Activated T-cell treated with anti-CD3 and anti-CD28 coated beads, Interleukin-2, amount 50 U/mL, for 72 hours (primary cell): ENCODE results near the gene TRAF6. TPM values are rescaled to one million over a fixed set of nuclear protein-coding genes. Genes with fewer than 3 reads are reported as not detected.
A peak's percentile ranks its signal among the peaks of the same experiment; 100 is the strongest.
"Not testable (repeated sequence)": the region's sequence is repeated elsewhere in the genome, so short reads cannot be mapped to it uniquely, and the experiment has no call there.

Experiments used
- ATAC-seq, 2 donors: fragments of 150-1000 bp; cut with Tn5 transposase; replicated peaks in 1 of 2; 2 replicates each; pipeline ENCODE4 v1.10.0; 2021; ENCODE audit warnings: moderate library complexity in 2 of 2, mild to moderate bottlenecking in 1 of 2
- DNase-seq, 2 donors: peaks; one replicate each; pipeline ENCODE4 v3.0.0; 2021 to 2022; ENCODE audit warnings: mixed read lengths in 1 of 2
- H3K27ac Mint-ChIP-seq: one replicate; pipeline ENCODE4 v1.8.0; 2022; ENCODE audit warnings: mild to moderate bottlenecking, moderate library complexity, mixed read lengths
- H3K27me3 Mint-ChIP-seq: one replicate; pipeline ENCODE4 v1.8.0; 2022; ENCODE audit warnings: low read depth, mixed read lengths
- H3K36me3 Mint-ChIP-seq, 2 donors: one replicate each; pipeline ENCODE4 v1.8.0; 2022; ENCODE audit warnings: mixed read lengths in 2 of 2, mild to moderate bottlenecking in 1 of 2; ENCODE audit not compliant: insufficient read depth in 2 of 2
- H3K4me1 Mint-ChIP-seq: one replicate; pipeline ENCODE4 v1.8.0; 2022; ENCODE audit warnings: low read depth, mixed read lengths
- H3K4me3 Mint-ChIP-seq, 2 donors: one replicate each; pipeline ENCODE4 v1.8.0; 2022; ENCODE audit warnings: mild to moderate bottlenecking in 2 of 2, mixed read lengths in 2 of 2, moderate library complexity in 2 of 2
- H3K9me3 Mint-ChIP-seq, 2 donors: one replicate each; pipeline ENCODE4 v1.8.0; 2022; ENCODE audit warnings: mixed read lengths in 2 of 2
- total RNA-seq, 2 donors: library from RNA; stranded (reverse); gene quantifications; one replicate each; pipeline ENCODE4 v1.2.3, GENCODE V29; 2022

TRAF6 gene, protein sequence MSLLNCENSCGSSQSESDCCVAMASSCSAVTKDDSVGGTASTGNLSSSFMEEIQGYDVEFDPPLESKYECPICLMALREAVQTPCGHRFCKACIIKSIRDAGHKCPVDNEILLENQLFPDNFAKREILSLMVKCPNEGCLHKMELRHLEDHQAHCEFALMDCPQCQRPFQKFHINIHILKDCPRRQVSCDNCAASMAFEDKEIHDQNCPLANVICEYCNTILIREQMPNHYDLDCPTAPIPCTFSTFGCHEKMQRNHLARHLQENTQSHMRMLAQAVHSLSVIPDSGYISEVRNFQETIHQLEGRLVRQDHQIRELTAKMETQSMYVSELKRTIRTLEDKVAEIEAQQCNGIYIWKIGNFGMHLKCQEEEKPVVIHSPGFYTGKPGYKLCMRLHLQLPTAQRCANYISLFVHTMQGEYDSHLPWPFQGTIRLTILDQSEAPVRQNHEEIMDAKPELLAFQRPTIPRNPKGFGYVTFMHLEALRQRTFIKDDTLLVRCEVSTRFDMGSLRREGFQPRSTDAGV
- 10 to 100 TPM; 10.1 to 12.2 TPM for total RNA-seq

DNA sequence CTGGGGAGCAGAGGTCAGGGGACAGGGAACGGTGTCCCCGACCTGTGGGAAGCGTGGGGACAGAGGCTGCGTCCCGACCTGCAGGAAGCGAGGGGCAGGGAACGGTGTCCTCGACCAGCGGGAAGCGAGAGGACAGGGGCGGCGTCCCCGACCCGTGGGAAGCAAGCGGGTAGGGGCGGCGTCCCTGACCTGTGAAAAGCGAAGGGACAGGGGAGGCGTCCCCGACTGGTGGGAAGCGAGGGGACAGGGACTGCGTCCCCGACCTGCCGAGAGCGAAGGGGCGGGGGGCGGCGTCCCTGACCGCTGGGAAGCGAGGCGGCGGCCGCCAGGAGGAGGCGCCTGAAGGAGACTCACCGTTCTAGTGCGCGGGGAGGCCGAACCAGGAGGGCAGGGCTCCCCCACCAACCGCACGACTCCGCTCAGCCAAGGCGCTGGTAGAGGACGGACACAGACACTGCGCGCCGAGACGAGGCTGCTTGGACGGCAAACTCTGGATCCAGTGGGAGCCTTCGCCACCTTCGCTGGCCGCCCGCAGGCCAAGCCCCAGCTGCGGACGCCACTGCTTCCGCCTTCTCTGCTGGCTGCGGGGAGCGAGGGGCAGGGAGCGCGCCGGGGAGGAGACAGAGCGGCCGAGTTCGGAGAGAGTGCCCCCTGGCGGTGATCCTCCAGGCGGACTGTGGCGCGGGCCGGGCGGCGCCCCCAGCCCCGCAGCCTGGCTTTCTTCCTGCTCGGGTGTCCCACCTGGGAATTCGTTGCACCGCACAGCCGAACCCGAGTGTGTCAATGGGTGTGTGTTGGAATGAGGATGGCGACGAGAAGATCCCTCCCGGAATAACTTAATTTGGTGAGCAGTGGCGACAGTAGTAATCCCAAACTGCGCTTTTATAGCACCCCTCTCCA lies at the start of gene TRAF6:
Gene TRAF6 (minus strand): TSS at position 579 of the 900 bp plus-strand sequence. CDS start 8,757 bp downstream, outside the sequence.
- Mint-ChIP-seq H3K4me3 (peak within 1 kb of the TSS; percentile 95 to 100), H3K4me1 (peaks cover 32% of the 10 kb centered on the region), H3K9me3 (peaks cover 3% of the 10 kb centered on the region in 2 donors), H3K27me3 (peaks cover 13% of the 10 kb centered on the region), H3K36me3 (peaks cover 2 to 5% of the 10 kb centered on the region in 2 donors), H3K27ac (peak within 1 kb of the TSS; percentile 100)
- ATAC-seq (peak; percentile 96 to 98), DNase-seq (peak; percentile 93 to 95)

DNA sequence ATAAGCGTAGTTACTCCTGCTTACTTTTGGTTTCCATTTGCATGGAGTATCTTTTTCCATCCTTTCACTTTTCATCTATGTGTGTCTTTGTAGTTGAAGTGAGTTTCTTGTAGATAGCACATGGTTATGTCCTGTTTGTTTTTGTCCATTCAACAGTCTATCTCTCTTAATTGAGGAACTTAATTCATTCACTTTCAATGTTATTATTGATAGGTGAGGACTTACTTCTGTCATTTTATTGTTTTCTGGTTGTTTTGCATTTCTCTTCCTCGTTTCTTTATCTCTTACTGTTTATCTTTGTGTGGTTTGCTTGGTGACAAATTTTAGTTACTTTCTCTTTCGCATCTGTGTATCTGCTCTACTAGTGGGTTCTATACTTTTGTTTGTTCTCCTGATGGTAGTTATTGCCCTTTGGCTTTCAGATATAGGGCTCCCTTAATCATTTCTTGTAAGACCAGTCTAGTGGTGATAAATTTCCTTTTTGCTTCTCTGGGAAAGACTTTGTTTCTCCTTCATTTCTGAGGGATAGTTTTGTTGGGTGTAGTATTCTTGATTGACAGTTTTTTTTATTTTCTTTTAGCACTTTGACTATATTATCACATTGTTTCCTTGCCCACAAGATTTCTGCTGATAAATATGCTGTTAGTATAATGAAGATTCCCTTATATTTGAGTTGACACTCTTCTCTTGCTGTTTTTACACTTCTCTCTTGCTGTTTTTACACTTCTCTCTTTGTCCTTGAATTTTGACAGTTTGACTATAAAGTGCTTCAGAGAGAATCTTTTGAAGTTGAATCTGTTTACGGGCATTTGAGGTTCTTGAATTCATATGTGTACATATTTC lies 48.7 kb upstream of the TRAF6 start:
- H3K36me3 Mint-ChIP-seq: peaks cover 2 to 4% of the 10 kb centered on the region in 2 donors
- peaks cover 0 to 3% of the 10 kb centered on the region in 2 donors for H3K9me3 Mint-ChIP-seq
- peaks cover 7% of the 10 kb centered on the region for H3K27me3 Mint-ChIP-seq
- H3K4me1 Mint-ChIP-seq: peaks cover 23% of the 10 kb centered on the region
- DNase-seq: no peak
- peak overlapping the region; percentile 65 to 68 for H3K4me3 Mint-ChIP-seq
- ATAC-seq: peak; percentile 72 to 86
- H3K27ac Mint-ChIP-seq: peak overlapping the region; percentile 9

DNA sequence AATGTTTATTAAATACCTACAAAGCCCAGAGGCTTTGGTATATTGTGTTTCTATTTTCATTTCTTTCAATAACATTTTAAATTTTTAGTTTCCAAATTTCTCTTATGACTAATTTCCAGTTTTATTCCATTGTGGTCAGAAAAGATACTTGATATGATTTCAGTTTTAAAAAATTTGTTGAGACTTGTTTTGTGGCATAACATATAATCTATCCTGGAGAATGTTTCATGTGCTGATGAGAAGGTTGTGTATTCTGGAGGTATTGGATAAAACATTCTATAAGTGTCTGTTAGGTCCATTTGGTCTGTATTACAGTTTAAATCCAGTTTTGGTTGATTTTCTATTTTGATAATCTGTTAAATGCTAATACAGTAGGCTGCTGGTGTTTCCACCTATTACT lies 47.9 kb upstream of the TRAF6 start:
- Mint-ChIP-seq H3K27me3 (peaks cover 6% of the 10 kb centered on the region), H3K36me3 (peaks cover 2 to 4% of the 10 kb centered on the region in 2 donors), H3K9me3 (peaks cover 0 to 3% of the 10 kb centered on the region in 2 donors), H3K4me3 (peak overlapping the region in 1 of 2 donors; percentile 65), H3K27ac (peak overlapping the region; percentile 9), H3K4me1 (peaks cover 23% of the 10 kb centered on the region)
- DNase-seq (no peak), ATAC-seq (no peak)

DNA sequence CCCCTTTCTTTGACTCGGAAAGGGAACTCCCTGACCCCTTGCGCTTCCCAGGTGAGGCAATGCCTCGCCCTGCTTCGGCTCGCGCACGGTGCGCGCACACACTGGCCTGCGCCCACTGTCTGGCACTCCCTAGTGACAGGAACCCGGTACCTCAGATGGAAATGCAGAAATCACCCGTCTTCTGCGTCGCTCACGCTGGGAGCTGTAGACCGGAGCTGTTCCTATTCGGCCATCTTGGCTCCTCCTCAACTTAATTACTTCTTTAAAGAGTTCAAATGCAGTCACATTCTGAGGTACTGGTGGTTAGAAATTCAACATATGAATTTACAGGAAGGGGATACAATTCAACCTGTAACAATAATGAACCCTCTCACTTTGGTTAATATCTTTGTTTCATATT lies 47.3 kb upstream of the TRAF6 start:
- not testable (repeated sequence) for H3K36me3 Mint-ChIP-seq, H3K27me3 Mint-ChIP-seq, H3K27ac Mint-ChIP-seq, H3K4me3 Mint-ChIP-seq, H3K9me3 Mint-ChIP-seq, ATAC-seq, DNase-seq
- peaks cover 23% of the 10 kb centered on the region for H3K4me1 Mint-ChIP-seq

DNA sequence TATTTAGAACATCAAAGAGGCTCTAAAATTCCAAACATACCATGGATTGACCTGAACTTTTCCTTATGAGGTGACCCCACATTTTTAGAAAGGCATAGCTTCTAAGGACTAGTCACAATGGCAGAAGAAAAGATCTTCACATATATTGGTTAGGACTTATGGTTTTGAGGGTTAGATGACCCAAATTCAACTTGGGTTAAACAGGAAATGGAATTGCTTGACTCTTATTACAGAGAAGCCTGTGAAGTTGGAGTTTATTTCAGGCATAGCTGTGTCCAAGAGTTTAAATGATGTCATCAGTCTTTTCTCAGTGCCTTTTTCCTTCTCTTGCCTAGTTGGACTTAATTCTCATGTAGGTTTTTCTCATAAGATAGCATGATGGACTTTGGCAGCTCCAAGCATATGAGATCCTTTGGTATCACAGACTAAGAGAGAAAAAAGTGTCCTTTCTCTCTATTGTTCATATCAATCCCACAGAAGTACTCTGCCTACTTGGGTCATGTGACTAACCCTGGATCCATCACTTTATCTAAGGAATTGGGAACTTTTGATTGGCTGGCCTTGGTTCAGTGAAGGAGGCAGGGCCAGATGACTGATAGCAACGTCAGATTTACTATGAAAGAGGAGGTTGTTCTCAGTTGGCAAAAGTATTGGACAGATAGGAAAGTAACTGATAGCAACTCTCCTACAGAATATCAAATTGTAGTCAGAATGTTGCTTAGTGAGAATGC lies 40.5 kb upstream of the TRAF6 start:
- Mint-ChIP-seq H3K4me1 (no peaks in the 10 kb centered on the region), H3K9me3 (peaks cover 0 to 4% of the 10 kb centered on the region in 2 donors), H3K27me3 (peaks cover 13% of the 10 kb centered on the region), H3K4me3 (no peak overlapping the region), H3K27ac (no peak overlapping the region), H3K36me3 (peaks cover 0 to 1% of the 10 kb centered on the region in 2 donors)
- ATAC-seq: no peak
- DNase-seq: no peak

DNA sequence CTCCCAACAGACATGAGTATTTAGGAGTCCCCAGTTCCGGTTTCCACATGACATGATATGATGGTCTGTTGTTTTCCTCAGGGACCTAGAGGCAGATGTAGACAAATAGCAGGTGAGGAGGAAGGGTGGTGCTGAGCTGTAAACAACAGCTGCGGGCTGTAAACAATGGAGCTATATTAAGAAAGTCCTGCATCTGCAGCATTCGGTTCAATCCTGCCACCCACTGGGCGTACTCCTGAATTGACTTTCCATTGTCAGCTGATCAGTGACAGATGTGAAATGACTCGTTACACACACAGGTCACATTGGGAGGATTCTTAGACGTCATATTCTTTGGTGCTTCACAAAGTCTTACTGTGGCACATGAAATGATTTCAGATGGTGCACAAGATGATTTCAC lies 30.9 kb upstream of the TRAF6 start:
- Mint-ChIP-seq H3K4me3 (no peak overlapping the region), H3K36me3 (no peaks in the 10 kb centered on the region), H3K27me3 (peaks cover 9% of the 10 kb centered on the region), H3K4me1 (no peaks in the 10 kb centered on the region), H3K27ac (no peak overlapping the region), H3K9me3 (no peaks in the 10 kb centered on the region)
- ATAC-seq (peak; percentile 85 to 90), DNase-seq (peak; percentile 34 to 41)

DNA sequence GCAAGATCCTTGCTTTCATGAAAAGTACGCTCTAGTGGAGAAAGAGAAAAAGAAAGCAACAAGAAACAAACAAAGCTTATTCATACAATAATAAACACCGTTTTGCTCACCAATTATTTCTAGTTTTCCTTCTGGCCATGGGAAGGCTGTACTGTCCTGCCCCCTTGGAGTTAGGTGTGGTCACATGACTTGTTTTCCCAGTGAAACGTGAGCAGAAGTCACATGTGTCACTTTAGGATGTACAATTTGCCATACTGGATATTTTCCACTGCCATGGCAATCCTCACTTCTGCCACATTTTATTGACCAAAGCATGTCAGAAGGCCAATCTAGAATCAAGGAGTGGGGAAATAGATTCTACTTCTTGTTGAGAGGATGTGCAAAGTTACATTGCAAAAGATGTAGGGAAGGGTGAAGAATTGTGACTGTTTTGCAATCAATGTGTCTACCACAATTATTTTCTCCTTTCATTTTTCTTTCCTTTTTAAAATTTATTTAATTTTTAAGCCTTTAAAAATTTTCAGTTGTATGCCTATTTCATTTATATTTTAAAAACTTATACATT lies 24.3 kb upstream of the TRAF6 start:
- Mint-ChIP-seq H3K4me3 (no peak overlapping the region), H3K9me3 (no peaks in the 10 kb centered on the region), H3K36me3 (no peaks in the 10 kb centered on the region), H3K4me1 (no peaks in the 10 kb centered on the region), H3K27me3 (no peaks in the 10 kb centered on the region), H3K27ac (no peak overlapping the region)
- DNase-seq: no peak
- no peak for ATAC-seq

DNA sequence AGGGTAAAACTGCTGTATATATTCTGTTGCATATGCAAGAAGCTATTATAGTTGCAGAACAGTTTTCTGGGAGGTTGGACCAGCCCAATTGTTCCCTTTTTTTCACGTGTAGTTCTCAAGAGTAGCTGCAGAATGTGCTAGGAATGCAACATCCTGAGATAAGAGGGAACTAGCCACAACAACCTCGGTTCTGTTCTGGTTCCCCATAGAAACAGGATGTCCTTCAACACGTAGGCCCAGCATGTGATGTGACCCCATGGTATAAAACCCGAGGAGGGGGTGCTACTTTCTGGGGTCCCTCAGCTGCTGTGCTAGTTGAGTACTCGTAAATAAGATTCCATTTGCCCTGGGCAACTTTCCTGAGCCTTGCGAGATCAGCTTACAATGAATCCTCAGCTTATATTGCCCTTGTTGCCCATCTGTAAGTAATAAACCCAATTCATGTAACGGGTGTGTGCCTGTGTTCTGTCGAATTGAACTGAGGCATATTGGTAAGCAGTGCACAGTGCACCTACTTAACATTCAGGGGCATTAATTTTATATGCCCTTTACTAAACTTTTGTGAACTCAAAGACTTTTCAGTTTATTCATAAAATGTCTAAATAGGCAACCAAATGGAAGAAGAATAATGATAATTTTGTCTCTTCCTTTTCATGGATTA lies 23.0 kb upstream of the TRAF6 start:
- Mint-ChIP-seq H3K4me3 (no peak overlapping the region), H3K27ac (no peak overlapping the region), H3K4me1 (no peaks in the 10 kb centered on the region), H3K9me3 (peaks cover 0 to 2% of the 10 kb centered on the region in 2 donors), H3K36me3 (no peaks in the 10 kb centered on the region), H3K27me3 (peaks cover 7% of the 10 kb centered on the region)
- DNase-seq: no peak
- ATAC-seq: no peak

DNA sequence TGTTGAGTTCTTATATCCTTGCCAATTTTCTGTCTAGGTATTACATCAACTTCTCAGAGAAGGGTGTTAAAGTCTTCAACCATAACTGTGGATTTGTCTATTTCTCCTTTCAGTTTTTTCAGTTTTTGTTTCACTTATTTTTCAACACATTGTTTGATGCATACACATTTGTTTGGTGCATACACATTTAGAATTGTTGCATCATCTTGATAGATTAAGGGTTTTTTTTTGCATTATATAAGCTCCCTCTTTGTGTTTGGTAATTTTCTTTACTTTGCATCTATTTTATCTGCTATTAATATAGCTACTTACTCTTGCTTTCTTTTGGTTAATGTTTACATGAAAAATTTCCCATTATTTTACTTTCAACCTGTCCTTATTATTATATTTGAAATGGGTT lies 20.8 kb upstream of the TRAF6 start:
- Mint-ChIP-seq H3K4me1 (no peaks in the 10 kb centered on the region), H3K27ac (no peak overlapping the region), H3K4me3 (no peak overlapping the region), H3K9me3 (peaks cover 2 to 3% of the 10 kb centered on the region in 2 donors), H3K27me3 (peaks cover 11% of the 10 kb centered on the region), H3K36me3 (no peaks in the 10 kb centered on the region)
- ATAC-seq: no peak
- no peak for DNase-seq

DNA sequence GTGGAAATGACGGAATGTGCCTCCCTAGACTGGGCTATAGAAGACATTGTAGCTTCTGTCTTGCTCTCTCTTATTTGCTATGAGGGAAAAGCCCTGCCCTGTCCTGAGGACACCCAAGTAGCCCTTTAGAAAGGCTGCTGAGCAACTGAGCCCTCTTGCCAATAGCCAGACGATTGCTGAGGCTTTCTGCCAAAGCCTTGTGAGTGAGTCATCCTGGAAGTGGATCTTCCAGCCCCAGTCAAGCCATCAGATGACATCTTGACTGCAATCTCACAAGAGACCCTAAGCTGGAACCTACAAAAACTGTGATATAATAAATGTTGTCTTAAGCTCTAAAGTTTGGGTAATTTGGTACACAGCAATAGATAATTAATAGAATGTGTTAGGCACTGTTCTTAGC lies 3.9 kb upstream of the TRAF6 start:
- Mint-ChIP-seq H3K4me1 (peaks cover 9% of the 10 kb centered on the region), H3K4me3 (no peak overlapping the region), H3K9me3 (peaks cover 3% of the 10 kb centered on the region in 2 donors), H3K27me3 (peaks cover 13% of the 10 kb centered on the region), H3K27ac (no peak overlapping the region), H3K36me3 (peaks cover 2 to 4% of the 10 kb centered on the region in 2 donors)
- ATAC-seq: no peak
- no peak for DNase-seq

DNA sequence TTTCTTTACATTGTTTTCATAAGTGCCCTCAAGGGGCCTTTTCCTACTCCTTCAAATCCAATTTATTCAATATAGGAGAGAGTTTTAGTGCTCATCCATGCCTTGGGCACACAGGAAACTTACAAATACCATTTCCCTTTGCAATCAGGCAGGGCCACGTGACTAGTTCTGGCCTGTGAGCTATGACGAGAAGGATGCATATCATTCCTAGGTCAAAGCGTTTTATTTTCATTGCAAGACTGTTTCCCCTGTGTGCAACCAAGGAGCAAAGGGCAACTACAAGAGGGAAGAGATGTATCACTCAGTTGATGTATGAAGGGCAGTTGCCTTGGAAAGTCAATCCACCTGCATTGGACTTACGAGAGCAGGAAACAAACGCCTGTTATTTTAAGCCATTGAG lies 1.9 kb upstream of the TRAF6 start:
- no peak overlapping the region for H3K4me3 Mint-ChIP-seq
- no peak for ATAC-seq
- H3K36me3 Mint-ChIP-seq: peaks cover 2 to 4% of the 10 kb centered on the region in 2 donors
- peaks cover 21% of the 10 kb centered on the region for H3K4me1 Mint-ChIP-seq
- H3K27ac Mint-ChIP-seq: no peak overlapping the region
- H3K9me3 Mint-ChIP-seq: peaks cover 3% of the 10 kb centered on the region in 2 donors
- H3K27me3 Mint-ChIP-seq: peaks cover 13% of the 10 kb centered on the region
- DNase-seq: no peak
